HT-29 (cell line): ENCODE measurements around the gene DPYD. TPM values are rescaled to one million over a fixed set of nuclear protein-coding genes. Genes with fewer than 3 reads are reported as not detected.

Source experiments
- DNase-seq: peaks from one replicate; pipeline ENCODE4 v3.0.0-alpha.2; 2015; ENCODE audit warnings: low spot score
- total RNA-seq: library from RNA; depleted of rRNA; stranded (reverse); fragments of >200 nt; shearing (Covaris generic); gene quantifications from 2 replicates; pipeline ENCODE4 v1.2.3, GENCODE V29; 2014

Gene DPYD
- total RNA-seq, 1 experiment from 2014 or later = 2.1 TPM

DNA sequence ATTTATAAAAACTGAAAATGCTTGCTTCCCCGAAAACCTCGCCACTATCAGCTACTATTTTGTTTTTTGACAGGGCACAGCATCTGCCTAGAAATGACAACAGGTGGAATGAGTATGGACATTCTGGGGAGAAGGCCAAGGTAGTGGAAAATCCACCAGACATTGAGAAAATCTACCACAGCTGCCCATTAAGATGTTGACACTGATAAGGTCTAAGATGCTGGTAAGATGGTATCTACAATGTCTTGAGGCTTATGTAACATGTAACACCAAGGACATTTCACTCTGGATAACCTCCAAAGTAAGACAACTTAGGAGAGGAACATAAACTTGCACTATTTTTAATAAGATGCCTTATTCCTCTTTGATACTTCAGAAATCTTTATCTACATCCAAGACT, 825.1 kb downstream of the DPYD start:
- DNase-seq = no peak

DNA sequence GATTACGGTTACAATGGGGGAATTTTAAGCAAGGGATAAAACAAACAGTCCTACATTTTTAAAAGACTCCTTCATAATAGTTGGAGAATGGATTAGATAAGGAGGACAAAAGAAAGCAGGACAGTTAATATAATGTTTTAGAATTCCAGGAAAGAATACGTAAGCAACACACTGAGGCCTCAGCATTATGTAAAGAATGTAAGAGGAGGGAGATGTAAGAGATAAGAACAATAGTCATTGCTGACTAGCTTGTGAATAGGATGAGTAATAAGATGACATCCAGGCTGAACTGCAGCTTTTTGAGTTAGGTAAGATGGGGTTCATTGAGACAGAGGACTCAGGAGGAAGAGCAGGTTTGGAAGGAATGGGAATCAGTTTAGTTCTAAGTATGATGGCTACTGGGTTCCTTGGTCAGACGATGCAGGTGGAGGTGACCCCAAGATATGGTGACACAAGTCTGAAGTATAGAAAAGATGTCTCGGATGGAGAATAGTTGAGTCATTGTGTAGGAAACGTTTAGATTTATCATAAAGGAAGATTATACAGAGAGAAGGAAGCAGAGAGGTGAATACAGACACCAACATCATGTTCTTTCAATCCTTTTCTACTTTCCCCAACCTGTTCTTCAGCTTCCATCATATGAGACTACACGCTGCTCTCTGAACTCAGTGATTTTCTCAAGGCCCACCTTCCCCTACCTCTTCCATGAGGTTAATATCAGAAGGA, 826.4 kb downstream of the DPYD start:
- no peak for DNase-seq

DNA sequence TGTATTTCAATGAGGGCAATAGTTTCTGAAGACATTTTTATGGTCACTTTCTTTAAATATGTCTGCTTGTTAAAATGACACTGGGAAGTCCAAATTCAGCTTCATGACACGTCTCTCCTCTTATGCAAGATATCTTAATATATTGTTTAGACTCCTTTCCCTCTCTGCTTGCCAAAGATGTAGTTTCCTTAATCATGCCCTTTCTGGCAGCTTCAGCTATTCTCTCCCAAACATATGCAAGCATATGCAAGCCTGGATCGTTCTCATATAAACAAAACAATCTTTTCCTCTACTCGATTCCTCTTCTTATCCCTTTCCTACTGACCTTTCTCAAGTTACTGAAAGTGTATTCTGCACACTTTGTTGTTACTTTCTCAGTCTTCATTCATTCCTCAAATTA, 827.1 kb downstream of the DPYD start:
- no peak for DNase-seq

DNA sequence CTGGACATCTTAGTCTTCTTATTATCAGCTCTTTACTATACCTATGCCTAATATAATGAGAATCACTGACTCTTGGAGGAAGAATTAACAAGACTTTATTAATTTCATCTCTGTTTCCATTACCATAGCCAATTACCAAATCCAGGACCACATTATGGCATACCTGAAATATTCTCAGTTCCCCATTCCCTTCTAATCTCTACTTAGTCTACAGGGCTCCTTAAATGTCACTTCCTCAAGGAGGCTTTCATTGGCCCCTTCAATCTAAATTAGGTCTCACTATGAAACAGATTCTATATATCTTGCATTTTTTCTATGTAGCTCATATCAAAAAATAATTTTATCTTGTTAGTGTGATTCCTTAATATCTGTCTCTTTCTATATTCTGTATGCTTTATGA, 828.0 kb downstream of the DPYD start:
- DNase-seq = no peak

DNA sequence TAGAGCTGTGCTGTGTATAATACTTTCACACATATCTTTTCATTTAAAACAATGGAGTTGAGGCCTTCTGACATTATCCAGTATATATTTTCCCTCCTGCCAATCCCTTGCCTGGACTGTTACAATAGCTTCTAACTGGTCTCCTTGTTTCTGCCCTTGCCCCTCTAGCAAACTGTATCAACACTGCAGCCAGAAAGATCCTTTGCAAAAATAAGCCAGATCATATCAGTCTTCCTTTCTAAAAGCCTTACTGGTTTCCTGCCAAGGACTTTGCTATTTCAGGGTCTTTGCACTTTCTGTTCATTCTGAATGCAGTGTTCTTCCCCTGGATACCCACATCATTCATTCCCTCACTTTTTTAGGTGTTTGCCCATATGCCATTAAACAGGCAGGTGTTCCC, 829.2 kb downstream of the DPYD start:
- DNase-seq = no peak

DNA sequence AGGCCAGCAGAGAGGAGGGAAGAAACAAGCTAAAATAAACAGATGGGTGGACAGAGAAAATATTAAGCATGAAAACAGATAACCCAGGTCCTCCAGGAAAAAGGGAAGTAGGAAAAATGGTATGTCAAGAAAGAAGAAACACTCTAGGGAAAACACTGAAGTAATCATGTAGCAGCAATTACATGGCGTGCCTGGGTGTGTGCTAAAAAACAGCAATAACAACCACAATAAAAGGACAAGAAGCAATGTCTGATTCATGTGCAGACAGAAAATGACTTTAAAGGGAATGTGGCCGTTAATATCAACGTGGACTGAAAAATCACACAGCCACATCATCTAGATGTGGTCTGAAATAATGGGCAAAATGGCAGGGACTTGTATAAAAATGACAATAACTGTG, 829.6 kb downstream of the DPYD start:
- no peak for DNase-seq

DNA sequence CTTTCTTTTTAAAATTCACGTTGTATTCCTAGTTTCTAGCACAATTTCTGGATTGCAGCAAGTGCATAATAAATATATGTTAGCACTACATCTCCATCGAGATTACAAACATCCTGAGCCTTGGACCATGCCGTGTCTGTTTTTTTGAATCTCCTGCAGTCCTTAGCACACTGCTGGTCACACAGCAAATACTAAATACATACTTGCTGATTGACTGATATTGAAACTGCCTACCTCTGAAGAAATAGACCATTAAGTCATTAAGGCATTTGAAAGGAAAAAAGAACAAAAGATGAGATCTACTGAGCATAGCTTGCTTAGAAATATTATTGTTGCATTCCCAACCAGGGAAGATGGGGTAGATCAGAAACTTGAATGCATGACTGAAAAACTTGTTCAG, 830.1 kb downstream of the DPYD start:
- DNase-seq = no peak

DNA sequence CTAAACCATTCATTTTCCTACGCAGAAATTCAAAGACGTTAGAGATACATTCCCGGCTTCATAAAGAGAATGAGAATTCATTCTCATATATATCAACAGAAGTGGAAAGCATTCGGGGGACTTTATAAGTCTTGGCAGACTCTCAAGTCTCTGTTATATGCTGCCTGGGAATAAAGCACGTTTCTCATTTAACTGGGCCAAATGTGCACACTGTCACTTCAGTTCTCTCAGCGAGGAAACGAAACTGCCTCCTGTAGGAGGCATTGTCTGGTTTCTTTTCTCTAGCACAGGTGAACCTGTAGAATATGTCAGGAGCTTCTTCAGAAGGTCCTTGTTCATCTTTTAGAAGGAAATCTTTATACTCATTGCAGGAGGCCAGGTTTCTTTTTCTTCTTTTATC, 831.7 kb downstream of the DPYD start:
- no peak for DNase-seq

DNA sequence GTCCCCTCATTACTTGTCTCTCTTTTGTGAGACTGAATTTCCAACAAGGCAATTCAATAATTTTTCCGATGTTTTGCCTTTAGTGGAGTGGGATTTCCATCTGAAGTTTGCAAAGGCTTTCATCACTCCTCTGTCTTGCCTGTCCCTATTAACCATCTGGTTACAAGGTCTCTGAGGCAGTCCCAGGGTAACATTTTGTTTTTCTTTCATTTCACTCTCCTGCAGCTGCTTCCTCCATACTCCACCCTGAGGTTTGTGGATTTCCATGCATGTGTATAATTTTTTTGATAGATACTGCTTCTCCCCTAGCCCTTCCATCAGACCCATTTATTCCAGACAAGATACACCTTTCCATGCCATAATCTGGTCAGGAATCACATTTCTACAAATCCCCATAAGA, 832.4 kb downstream of the DPYD start:
- DNase-seq = no peak

DNA sequence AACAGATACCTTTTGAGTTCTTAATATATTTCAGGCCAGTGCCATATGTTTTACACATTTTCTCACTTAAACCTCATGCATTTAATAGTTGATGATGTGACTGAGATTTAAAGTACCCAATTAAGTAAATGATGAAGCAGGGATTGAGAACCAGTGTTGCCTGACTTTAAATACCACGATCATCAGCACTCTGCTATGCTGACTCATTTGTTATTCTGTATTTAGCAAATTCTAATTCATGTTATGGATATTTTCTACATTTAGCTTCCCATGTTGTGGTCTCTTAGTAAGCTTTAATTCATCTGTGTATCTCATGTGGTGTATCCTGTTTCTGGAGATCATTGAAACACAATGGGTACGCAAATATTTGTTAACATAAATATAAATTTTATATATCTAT, 836.3 kb downstream of the DPYD start:
- no peak for DNase-seq

DNA sequence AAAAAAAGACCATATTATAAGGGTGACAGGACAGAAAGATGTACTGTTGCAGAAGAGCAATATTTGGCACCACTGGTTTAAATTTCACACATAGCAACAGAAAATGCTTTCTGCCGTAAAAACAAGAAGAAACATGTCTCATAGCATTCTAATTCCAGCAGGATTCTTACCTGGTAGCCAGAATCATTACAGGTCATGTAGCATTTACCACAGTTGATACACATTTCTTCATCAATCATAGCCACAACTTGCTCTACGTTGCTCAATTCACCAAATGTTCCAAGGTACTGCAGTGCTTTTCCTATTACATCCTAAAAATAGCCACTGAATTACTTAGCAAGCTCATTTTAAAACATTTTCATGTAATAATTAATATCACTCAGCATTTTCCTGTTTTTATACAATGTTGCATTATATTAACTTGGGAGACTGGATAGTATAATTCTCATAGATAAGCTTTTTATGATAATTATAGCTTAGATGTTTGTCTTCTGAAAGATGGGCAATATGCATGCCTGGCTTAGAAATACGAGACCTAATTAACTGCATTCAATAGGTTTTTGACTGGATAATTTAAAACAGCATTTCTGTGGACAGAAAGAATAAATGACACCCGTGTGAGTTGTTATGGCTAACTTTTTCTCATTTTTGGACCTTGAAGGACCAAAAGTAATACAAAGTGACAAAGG, 838.5 kb downstream of the DPYD start:
- DNase-seq = no peak

DNA sequence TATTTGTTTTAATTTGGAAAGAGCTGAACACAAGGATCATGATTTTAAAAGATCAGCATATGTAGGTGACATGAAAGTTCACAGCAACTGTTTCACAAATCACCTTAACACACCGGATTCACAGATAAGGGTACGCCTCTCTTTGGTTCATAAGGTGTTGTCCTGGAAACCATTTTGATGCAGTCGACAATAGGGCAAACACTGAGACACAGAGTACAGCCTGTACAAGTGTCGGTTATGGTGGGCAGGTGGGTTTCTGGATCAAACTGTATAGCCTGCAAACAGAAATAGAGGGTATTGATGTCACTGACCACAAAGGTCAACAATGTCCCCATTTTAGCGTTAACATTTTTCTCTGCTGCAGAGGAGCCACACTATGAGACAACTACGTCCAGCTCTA, 842.0 kb downstream of the DPYD start:
- DNase-seq = no peak

DNA sequence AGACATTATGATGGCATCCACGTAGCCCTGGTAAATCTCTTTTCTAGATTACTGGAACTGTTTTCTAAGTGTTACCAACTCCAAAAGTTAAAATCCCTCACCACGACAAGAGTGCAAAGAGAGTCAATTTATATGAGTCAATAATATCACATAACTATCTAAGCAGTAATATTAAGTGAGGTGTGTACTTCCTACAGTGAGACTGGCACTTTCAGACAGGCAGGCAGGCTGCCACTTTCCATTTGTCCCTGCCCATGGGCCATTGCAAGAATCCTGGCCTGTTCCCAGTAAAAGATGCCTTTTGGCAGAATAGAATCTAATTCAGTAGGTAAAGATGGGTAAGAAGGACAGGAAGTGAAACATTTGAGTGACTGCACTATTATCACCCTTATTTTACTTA, 843.6 kb downstream of the DPYD start:
- no peak for DNase-seq

DNA sequence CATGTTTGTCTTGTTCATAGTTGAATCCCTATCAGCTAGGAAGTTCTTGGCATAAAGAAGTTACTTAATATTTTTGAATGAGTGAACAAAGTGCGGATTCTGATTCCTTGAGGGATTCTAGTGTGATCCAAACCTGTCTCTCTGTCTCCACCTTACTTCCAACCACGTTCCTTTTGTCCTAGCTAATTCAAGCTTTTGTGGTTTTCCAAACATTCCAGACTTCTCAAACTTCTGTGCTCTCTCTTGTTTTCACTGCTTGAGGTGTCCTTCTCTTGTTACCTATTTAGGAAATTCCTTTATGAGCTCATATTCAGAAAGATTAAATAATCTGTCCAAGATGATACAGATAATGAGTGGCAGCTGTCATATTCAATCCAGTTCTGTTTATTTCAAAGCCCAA, 846.1 kb downstream of the DPYD start:
- no peak for DNase-seq

DNA sequence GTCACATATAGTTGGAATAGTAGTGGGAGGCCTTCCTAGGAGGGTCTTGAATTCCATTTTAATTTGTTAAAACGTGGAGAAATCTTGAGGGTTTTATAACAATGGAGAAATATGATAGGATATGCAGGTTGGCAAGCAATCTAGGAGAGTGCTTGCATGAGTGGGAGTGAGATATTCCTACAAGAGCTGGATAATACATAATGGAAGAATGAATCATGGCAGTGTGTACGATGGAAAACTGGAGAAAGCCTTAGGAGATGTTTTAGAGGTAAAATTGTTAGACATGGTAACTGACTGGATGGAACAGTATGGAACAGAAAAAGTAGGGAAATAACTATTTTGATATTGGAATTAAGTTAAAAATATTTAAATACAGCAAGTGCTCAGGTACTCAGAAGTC, 846.9 kb downstream of the DPYD start:
- no peak for DNase-seq

DNA sequence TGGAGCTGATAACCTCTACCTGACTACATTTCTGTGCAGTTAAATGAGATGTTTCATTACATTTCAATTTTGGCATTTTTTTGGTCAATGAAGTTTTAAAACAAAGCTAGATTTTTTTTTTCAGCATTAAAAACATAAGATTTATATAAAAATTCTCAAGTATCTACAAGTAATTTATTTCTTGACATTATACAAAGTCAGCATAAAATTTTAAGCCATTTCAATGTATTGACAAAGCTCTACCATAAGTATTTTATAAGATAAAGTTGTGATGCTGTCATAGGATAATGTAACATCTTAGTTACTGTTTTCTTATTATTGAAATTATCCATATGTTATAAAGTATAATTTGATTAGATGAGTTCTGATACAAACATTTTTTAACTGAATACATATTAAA, 847.7 kb downstream of the DPYD start:
- DNase-seq = no peak

DNA sequence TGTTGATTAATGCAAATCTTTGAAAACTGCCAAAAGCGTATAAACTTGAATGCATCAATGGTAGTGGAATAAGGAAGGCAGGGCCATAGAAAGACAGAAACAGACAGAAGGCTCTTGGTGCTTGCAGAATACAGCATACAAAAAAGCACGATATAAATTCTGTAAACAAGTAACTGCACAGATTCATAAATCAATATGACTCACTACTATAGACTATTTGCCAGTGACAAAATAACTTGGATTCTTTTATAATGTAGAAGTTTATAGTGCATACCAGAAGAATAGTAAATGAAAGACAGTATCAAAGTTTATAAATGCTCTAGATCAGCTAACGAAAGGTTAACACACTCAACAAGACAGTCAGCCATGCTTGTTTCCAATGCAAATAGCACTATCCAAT, 849.7 kb downstream of the DPYD start:
- no peak for DNase-seq

DNA sequence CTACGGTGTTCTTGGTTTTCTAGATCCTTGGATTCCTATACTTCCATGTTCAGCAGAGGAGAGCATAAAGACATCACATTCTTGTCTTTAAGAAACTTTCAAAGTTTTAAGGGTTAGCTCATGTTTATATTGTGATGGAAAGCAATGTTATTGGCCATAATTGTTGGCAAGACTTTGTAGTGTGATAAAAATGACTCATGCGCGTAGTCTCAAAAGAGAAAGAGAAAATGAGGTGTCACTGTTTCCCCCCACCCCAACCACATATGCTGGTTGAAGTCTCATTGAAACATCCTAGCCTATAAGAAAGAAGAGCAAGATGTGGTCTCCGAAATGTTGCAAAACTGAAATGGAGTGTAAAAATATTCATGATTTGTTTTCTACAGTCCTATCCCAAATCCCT, 850.5 kb downstream of the DPYD start:
- DNase-seq = no peak

DNA sequence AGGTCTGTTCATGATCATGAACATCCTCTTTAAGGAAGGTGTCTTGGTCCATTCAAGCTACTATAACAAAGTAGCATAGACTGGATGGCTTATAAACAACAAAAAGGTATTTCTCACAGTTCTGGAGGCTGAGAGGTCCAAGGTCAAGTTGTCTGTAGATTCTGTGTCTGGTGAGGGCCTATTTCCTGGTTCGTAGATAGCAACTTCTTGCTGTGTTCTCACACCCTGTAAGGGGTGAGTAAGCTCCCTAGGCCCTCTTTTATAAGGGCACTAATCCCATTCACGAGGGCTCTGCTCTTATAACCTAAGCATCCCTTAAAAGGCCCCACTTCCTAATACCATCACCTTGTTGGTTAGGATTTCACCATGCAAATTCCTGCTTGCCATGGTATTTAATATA, 851.5 kb downstream of the DPYD start:
- DNase-seq = no peak

DNA sequence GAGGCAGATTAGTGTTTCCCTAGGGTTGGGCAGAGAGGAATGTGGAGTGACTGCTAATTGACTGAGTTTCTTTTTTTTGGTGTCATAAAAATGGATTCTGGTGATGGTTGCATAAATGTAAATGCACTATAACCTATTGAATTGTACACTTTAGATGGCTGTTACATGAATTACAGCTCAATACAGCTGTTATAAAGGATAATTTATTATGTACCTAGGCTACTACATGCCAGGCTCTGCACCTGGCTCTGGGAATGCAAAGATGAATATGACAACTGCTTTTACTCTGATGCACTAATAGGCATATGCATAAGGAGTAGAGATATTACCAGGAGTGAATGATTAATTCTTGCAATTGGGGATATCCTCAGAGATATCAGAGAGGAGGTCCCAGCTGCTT, 854.0 kb downstream of the DPYD start:
- DNase-seq = no peak

DNA sequence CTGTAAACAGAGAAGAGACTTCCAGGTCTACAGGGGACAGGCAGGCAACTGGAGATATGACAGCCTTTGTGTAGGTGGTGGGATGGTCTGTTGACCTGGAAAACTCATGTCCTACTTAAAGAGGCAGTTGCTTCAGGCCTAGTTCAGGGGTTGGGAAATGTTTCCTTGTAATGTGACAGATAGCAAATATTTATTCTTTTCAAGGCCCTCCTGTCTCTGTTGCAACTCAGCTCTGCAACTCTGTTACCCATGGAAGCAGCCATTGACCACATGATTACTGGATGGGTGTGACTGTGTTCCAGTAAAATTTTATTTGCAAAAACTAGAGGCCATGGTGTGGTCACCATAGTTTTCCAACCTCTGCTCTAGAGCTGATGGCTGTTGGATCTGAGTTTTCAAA, 857.3 kb downstream of the DPYD start:
- no peak for DNase-seq

DNA sequence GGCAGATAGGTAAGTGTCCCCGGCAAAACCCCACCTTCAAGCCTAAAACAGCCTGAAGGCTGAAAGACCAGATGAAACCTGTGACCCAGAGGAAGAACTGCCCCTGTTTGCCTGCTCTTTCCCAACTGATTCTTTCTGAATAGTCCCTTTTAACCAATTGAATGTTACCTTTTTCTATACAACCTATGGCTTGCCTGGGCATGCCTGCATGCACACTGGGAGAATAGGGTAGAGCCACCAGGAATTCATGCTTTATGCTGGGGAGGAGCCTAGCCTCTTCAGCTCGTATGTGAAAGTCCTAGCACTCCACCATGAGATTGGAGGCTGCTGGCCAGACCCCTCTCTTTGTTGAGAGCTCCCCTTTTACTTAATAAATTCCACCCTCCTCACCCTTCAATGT, 859.2 kb downstream of the DPYD start:
- DNase-seq = no peak

DNA sequence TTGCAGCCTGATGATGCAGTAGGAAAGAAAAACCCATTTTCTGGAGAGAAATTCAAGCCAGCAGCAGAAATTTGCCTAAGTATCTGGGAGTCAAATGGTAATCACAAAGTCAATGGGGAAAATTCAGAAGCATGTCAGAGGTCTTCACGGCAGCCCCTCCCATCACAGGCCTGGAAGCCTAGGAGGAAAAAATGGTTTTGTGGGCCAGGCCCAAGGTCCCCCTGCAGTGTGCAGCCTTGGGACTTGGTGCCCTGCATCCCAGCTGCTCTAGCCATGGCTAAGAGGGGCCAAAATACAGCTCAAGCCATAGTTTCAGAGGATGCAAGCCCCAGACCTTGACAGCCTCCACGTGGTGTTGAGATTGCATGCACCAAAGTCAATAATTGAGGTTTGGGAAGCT, 864.4 kb downstream of the DPYD start:
- DNase-seq = no peak

DNA sequence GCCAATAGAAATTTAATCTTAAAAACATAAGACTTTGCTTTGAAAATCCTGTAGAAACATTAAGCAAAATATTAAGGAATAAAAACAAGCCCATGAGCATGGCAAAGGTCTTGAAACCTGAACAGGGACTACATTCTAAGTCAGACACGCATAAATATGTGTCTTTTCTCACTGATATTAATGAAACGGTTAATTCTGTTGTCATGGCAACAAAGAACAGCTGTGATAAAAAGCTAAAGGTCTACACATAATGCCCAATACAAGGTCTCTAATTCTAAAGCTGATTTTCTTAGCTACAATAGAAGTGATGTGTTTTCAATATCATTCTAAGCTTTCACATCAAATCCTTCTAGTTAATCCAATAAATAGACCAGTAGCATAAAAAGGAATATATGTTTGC, 867.6 kb downstream of the DPYD start:
- no peak for DNase-seq
